DOHH2 (cell line): ENCODE results near the gene GABBR1.

Source experiments
- CTCF ChIP-seq: fragments of 200-600 bp; sonication (generic); IDR thresholded peaks from one replicate; pipeline ENCODE4 v1.5.1; 2014; ENCODE audit warnings: antibody characterized with exemption, mild to moderate bottlenecking, low read depth, low read length; ENCODE audit not compliant: poor library complexity, severe bottlenecking
- EZH2phosphoT487 ChIP-seq: fragments of 200-600 bp; sonication (generic); IDR thresholded peaks from 2 replicates; pipeline ENCODE4 v1.6.1; 2017; ENCODE audit warnings: borderline replicate concordance, mild to moderate bottlenecking, antibody characterized with exemption, low read length, moderate library complexity, mixed read lengths

GRCh38 chr6:29524444-29525310 lies 108.3 kb downstream of the GABBR1 start:
- TF ChIP-seq CTCF: no peak
- no peak for TF ChIP-seq EZH2phosphoT487
